HK-2 (cell line): Measurements from ENCODE around the gene ABL1.

Experiments used
- DNase-seq: peaks from one replicate; pipeline ENCODE4 v3.0.0-alpha.2; 2018; ENCODE audit not compliant: unreplicated experiment

Gene ABL1

DNA sequence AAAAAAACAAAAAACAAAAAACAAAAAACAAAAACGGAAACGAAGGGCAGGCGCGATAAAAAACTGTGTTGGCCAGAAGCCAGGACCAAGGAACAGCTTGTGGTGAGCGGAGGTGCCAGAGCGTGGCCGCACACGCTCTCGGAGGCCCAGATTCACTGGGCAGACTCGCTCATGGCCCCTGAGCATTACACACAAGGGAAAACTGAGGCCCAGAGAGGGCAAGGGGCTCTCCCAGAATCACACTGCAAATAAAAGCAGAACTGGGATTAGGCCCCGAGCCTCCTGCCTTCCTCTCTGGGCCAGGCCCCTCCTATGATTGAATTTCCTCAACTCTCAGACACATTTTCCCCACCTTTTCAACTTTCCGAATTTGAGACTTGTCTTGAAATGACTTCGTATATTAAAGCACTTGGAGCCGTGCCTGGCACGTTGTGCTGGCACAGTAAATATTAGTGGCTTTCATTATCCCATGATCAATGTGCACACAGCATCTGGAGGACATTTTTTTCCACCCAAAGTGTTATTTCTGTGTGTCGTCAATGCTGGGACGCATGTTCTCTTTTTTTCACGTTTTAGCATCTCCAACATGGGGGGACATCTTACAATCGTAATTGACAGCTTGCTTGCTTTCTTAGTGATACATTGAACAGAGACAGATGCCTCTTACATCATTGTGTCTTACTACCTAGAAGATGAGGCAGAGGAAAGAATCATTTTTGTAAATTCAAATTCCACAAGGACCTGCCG lies 96.6 kb downstream of the ABL1 start:
- DNase-seq, result peak; percentile 57

GRCh38 chr9:130932255-130933079 lies 97.4 kb downstream of the ABL1 start:
- DNase-seq, result peak; percentile 58

GRCh38 chr9:130933114-130934046 lies 98.3 kb downstream of the ABL1 start:
- peak; percentile 45 for DNase-seq

DNA sequence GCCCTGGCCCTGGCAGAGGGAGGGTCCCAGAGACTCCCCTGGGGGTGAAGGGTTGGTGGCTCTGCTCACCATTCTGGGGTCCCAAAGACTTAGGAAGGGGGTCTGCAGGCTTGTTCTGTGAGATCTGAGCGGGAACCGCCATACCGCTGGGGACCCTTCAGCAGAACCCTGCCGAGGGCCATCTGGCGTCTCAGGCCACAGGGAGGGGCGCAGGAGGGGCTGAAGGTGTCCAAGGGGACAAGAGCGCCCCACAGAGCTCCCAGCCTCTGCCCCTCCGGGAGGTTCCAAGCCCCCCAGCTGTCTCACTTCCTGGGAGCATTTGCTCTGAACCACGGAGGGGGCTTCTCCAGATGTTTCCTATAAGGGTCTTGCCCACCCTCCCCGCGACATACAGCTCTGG lies 99.2 kb downstream of the ABL1 start:
- no peak for DNase-seq

GRCh38 chr9:130934702-130935647 lies 99.9 kb downstream of the ABL1 start:
- no peak for DNase-seq

GRCh38 chr9:130935648-130936271 lies 100.7 kb downstream of the ABL1 start:
- DNase-seq, result no peak

DNA sequence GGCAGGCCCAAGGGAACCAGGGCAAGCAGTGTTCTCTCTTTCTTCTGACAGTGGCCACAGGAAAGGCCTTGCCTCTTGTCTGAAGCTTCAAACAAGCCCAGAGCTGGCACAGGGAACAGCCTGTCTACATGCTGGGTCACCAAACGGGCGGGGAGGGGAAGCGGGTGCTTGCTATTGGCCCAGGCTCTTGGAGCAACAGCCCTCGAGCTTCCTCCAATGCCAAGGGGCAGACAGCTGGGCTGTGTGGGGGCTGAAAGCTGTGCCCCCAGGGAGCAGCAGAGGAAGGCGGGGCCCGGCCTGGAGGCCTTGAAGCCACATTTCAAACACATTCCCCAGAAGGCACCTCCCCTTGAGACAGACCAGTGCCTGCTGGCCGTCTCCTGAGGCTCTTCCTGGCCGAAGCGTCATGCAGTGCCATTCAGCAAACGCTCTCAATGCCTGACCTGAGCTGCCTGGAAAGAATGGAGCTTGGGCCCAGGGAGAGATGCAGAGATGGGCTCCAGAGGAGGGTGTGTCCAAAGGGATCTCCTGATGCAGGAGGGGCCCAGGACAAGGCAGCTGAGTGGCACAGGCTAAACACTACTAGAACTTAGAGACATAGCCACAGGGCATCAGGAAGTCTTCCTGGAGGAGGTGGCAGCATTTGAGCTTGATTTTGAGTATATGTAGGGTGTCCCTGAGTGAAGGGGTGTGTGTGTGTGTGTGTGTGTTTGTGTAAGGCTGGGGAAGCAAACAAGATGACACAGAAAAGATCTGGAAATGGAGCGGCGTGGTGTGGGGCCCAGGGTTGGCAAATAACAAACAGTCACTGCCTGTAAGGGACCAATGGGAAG lies 101.4 kb downstream of the ABL1 start:
- DNase-seq, result peak; percentile 70
